HG03196 (cell line): Measurements from ENCODE around the gene DEF6.
A peak's percentile ranks its signal among the peaks of the same experiment; 100 is the strongest.
"Not testable (repeated sequence)": the region's sequence is repeated elsewhere in the genome, so short reads cannot be mapped to it uniquely, and the experiment has no call there.

Experiments
- ATAC-seq: cut with Tn5 transposase; IDR thresholded peaks from one replicate; pipeline ENCODE4 v1.9.1; 2021; ENCODE audit not compliant: unreplicated experiment

The DEF6 gene

GRCh38 chr6:35280903-35281302 lies 16.7 kb upstream of the DEF6 start:
- ATAC-seq: no peak

GRCh38 chr6:35282472-35282871 lies 15.1 kb upstream of the DEF6 start:
- no peak for ATAC-seq

GRCh38 chr6:35283361-35283760 lies 14.3 kb upstream of the DEF6 start:
- ATAC-seq: no peak

- no peak for ATAC-seq
These were observed 9.8 kb upstream of the DEF6 start for GRCh38 chr6:35287671-35288396.

GRCh38 chr6:35288834-35289233 lies 8.8 kb upstream of the DEF6 start:
- no peak for ATAC-seq

- no peak for ATAC-seq
These were observed 6.1 kb upstream of the DEF6 start for GRCh38 chr6:35291491-35291890.

- no peak for ATAC-seq
These were observed 5.1 kb upstream of the DEF6 start for GRCh38 chr6:35292494-35292893.

- ATAC-seq: no peak
These were observed 3.9 kb upstream of the DEF6 start for GRCh38 chr6:35293681-35294080.

- no peak for ATAC-seq
These were observed 3.2 kb upstream of the DEF6 start for GRCh38 chr6:35294308-35294945.

- ATAC-seq: no peak
These were observed 2.6 kb upstream of the DEF6 start for GRCh38 chr6:35295036-35295435.

GRCh38 chr6:35295521-35296315 lies 1.9 kb upstream of the DEF6 start:
- no peak for ATAC-seq

- no peak for ATAC-seq
These were observed 552 bp upstream of the DEF6 start for GRCh38 chr6:35296931-35297600.

- ATAC-seq: no peak
These were observed 1.1 kb downstream of the DEF6 start for GRCh38 chr6:35298625-35299140.

GRCh38 chr6:35299674-35300073 lies 2.1 kb downstream of the DEF6 start:
- ATAC-seq: no peak

GRCh38 chr6:35300848-35301247 lies 3.2 kb downstream of the DEF6 start:
- ATAC-seq: no peak

- peak; percentile 73 for ATAC-seq
These were observed 5.1 kb downstream of the DEF6 start for GRCh38 chr6:35302604-35303241.

GRCh38 chr6:35304299-35304698 lies 6.7 kb downstream of the DEF6 start:
- ATAC-seq: no peak

GRCh38 chr6:35305117-35305516 lies 7.5 kb downstream of the DEF6 start:
- ATAC-seq: no peak

GRCh38 chr6:35307138-35307537 lies 9.5 kb downstream of the DEF6 start:
- ATAC-seq: not testable (repeated sequence)

- not testable (repeated sequence) for ATAC-seq
These were observed 10.9 kb downstream of the DEF6 start for GRCh38 chr6:35308543-35308942.
